Adrenal gland (tissue), 12 donors: ENCODE results near the gene ITGA1. TPM values are rescaled to one million over a fixed set of nuclear protein-coding genes. Genes with fewer than 3 reads are reported as not detected.

Experiments used
- DNase-seq, 7 donors: peaks; one replicate each; pipeline ENCODE4 v3.0.0-alpha.2; 2019 to 2020
- H3K27ac ChIP-seq, 5 donors: fragments of 200-600 bp; sonication (generic) in 4 of 5; 1 replicate in 3 of 5; 2 replicates in 2 of 5; pipeline versions ENCODE4 v1.5.1 to v1.8.0; 2016 to 2020; ENCODE audit warnings: mild to moderate bottlenecking in 1 of 5
- H3K27me3 ChIP-seq: fragments of 200-600 bp; 2 replicates; pipeline ENCODE4 v1.8.0; 2021
- H3K36me3 ChIP-seq, 2 donors: fragments of 200-600 bp; replicated peaks in 1 of 2; 1 replicate in 1 of 2; 2 replicates in 1 of 2; pipeline versions ENCODE4 v1.5.1 to v1.8.0; 2018 to 2022
- H3K4me1 ChIP-seq, 2 donors: fragments of 200-600 bp; replicated peaks in 1 of 2; 1 replicate in 1 of 2; 2 replicates in 1 of 2; pipeline versions ENCODE4 v1.5.1 to v1.8.0; 2018 to 2021
- H3K4me3 ChIP-seq, 4 donors: fragments of 200-600 bp; sonication (generic) in 3 of 4; one replicate each; pipeline ENCODE4 v1.5.1; 2016 to 2018
- H3K9me3 ChIP-seq, 3 donors: fragments of 200-600 bp; sonication (generic) in 1 of 3; replicated peaks in 1 of 3; 1 replicate in 2 of 3; 2 replicates in 1 of 3; pipeline versions ENCODE4 v1.5.1 to v1.8.0; 2016 to 2021
- CTCF ChIP-seq, 6 experiments: fragments of 450-650 bp in 4 of 6; fragments of 200-600 bp in 2 of 6; sonication (generic) in 1 of 6; IDR thresholded peaks; 1 replicate in 5 of 6; 2 replicates in 1 of 6; pipeline versions ENCODE4 v1.5.1 to v1.8.0; 2016 to 2021; ENCODE audit warnings: antibody characterized with exemption in 6 of 6, mild to moderate bottlenecking in 2 of 6, moderate library complexity in 1 of 6
- POLR2A ChIP-seq, 2 donors: fragments of 450-650 bp; IDR thresholded peaks; one replicate each; pipeline ENCODE4 v1.6.1; 2017; ENCODE audit warnings: antibody characterized with exemption in 2 of 2, mild to moderate bottlenecking in 2 of 2, moderate library complexity in 1 of 2
- WGBS, 4 donors: extraction: QIAGEN DNeasy Blood & Tissue Kit in 2 of 4; methylation state at CpG; one replicate each; pipeline versions ENCODE4 v1.1.5 to v1.1.7; 2013 to 2017; 5-methylcytosine and 5-hydroxymethylcytosine counted together
- intact Hi-C, 2 donors: fragments of 100-400 bp; cut with DNase I; formaldehyde crosslinking; loops; one replicate each; pipeline versions ENCODE4 v1.14.1 to v1.15.0; 2022 to 2023
- polyA plus RNA-seq, 3 donors: library from polyadenylated mRNA; stranded (reverse); fragments of 200-250 nt in 2 of 3; fragments of 350-450 nt in 1 of 3; fragmentation: Illumina TruSeq in 1 of 3; extraction: RNeasy Lipid Tissue Mini Kit (QIAGEN cat#74804) in 1 of 3; gene quantifications; one replicate each; pipeline ENCODE4 v1.2.3, GENCODE V29; 2013 to 2014
- total RNA-seq, 9 donors: library from RNA; depleted of rRNA in 4 of 9; stranded (reverse); fragments of >200 nt in 4 of 9; fragments of 120-200 nt in 1 of 9; fragmentation: NEBNext Ultra II Directional in 1 of 9; extraction: Animal tissue kit (Norgen Biotek cat#: 25700) in 1 of 9; gene quantifications; one replicate each; pipeline versions ENCODE4 v1.1.0 to v1.2.4, GENCODE V29; 2013 to 2023
- donor health status: healthy with polysubstance abuse.
- donor health status: Bipolar disorder and iron deficiency.
- donor health status: DM: yes; HTN: yes; CAD: no.
- donor health status: DM: no; HTN: no; CAD: no.
- donor health status: DM: no; HTN: no; CAD: no.
- donor health status: DM: yes; HTN: yes; CAD: no.

The ITGA1 gene
- total and polyA plus RNA-seq, 12 donors, result 30.0 to 371 (median 149) TPM

DNA sequence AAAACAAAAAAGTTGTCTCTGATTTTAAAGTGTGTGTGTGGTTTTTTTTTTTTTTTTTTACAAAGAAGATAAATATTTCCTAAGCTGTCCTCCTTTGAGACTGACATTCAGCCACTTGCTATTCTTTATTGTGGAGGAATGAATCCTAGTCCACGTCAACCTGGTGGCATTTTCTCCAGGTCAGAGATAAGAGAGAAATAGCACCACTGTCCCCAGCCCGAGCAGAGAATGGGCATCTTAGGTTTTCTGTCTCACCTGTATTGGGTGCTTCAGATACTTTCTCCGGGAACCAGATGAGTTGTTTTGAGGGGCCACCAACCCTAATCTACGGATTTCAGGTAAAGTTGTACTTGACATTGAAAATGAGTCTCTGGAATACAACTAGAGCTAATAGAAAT, 202.8 kb downstream of the ITGA1 start:
- Histone ChIP-seq H3K4me3 (peak overlapping the region in 3 of 4 donors; percentile 16 to 75 (median 69)), H3K9me3 (no peaks in the 10 kb centered on the region), H3K4me1 (peaks cover 12 to 19% of the 10 kb centered on the region in 2 donors), H3K27ac (no peak overlapping the region), H3K27me3 (no peaks in the 10 kb centered on the region), H3K36me3 (no peaks in the 10 kb centered on the region)
- DNase-seq, result no peak
- 35 to 51% (median 48%) methylated on average over 4 of the region's 4 CpGs for WGBS, 4 donors
- TF ChIP-seq CTCF (IDR thresholded peaks at IDR 0.05), result no peak
- TF ChIP-seq POLR2A (IDR thresholded peaks at IDR 0.05), result no peak
- intact Hi-C loops, result no loop called here

GRCh38 chr5:52993367-52993766, 205.7 kb downstream of the ITGA1 start:
- Histone ChIP-seq H3K4me3 (no peak overlapping the region), H3K36me3 (no peaks in the 10 kb centered on the region), H3K27ac (no peak overlapping the region), H3K9me3 (no peaks in the 10 kb centered on the region), H3K27me3 (no peaks in the 10 kb centered on the region), H3K4me1 (peaks cover 5 to 12% of the 10 kb centered on the region in 2 donors)
- no peak for DNase-seq
- 90 to 98% (median 91%) methylated on average over 2 of the region's 2 CpGs for WGBS, 4 donors
- TF ChIP-seq POLR2A (IDR thresholded peaks at IDR 0.05) (no peak), CTCF (IDR thresholded peaks at IDR 0.05) (no peak)
- intact Hi-C loops, result no loop called here

DNA sequence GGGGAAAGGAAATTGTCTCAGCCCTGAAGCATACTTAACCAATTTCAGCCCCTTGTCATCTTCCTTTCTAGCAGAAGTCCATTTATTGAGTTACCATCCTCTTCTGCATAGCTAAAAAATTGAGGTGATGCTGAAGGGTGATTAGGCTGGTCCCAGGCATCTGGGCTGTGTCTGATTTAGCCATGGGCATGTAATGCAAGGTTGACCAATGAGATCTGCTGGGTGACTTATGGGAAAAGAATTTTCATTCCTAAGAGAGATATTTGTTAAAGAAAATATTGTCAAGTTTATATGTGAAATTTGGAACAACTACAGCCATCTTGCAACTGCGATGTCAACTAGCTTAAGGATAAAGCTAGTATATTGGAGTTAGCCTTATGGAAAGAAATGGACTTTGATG, 206.6 kb downstream of the ITGA1 start:
- Histone ChIP-seq H3K9me3 (no peaks in the 10 kb centered on the region), H3K4me1 (peaks cover 0 to 12% of the 10 kb centered on the region in 2 donors), H3K4me3 (no peak overlapping the region), H3K27ac (no peak overlapping the region), H3K36me3 (no peaks in the 10 kb centered on the region), H3K27me3 (no peaks in the 10 kb centered on the region)
- intact Hi-C loops, result no loop called here
- DNase-seq, result no peak
- TF ChIP-seq POLR2A (IDR thresholded peaks at IDR 0.05), result no peak
- no peak for TF ChIP-seq CTCF (IDR thresholded peaks at IDR 0.05)
- 94 to 100% (median 98%) methylated on average over 1 of the region's 1 CpG for WGBS, 4 donors

- Histone ChIP-seq H3K9me3 (no peaks in the 10 kb centered on the region), H3K36me3 (no peaks in the 10 kb centered on the region), H3K4me3 (no peak overlapping the region), H3K27ac (peak overlapping the region in 1 of 5 donors; percentile 8), H3K27me3 (no peaks in the 10 kb centered on the region), H3K4me1 (peaks cover 0 to 9% of the 10 kb centered on the region in 2 donors)
- WGBS, 4 donors, result 81 to 100% (median 88%) methylated on average over 1 of the region's 1 CpG
- intact Hi-C loops, result no loop called here
- no peak for DNase-seq
- no peak for TF ChIP-seq POLR2A (IDR thresholded peaks at IDR 0.05)
- no peak for TF ChIP-seq CTCF (IDR thresholded peaks at IDR 0.05)
Measured at GRCh38 chr5:52995095-52995494, 207.4 kb downstream of the ITGA1 start.
